ENCODE data around the gene SLC29A1.
A peak's percentile ranks its signal among the peaks of the same experiment; 100 is the strongest.
"Not testable (repeated sequence)": the region's sequence is repeated elsewhere in the genome, so short reads cannot be mapped to it uniquely, and the experiment has no call there.

The SLC29A1 gene

GRCh38 chr6:44196351-44196750 lies 27.0 kb upstream of the SLC29A1 start:
- DNase-seq, result not testable (repeated sequence)

DNA sequence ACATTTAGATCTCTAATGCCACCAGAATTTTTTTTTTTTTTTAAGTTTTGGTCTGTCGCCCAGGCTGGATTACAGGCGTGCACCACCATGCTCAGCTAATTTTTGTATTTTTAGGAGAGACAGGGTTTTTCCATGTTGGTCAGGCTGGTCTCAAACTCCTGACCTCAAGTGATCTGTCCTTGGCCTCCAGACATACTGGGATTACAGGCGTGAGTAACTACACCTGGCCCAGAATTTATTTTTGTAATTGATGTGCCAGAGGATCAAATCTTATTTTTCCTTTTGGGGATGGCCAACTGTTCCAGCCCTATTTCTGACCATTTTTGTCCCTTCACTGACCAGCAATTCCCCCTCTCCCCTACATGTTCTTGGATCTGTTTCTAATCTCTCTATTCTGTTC lies 24.7 kb upstream of the SLC29A1 start:
- no peak for DNase-seq

- DNase-seq, result no peak
Measured at GRCh38 chr6:44199883-44200282, 23.5 kb upstream of the SLC29A1 start.

DNA sequence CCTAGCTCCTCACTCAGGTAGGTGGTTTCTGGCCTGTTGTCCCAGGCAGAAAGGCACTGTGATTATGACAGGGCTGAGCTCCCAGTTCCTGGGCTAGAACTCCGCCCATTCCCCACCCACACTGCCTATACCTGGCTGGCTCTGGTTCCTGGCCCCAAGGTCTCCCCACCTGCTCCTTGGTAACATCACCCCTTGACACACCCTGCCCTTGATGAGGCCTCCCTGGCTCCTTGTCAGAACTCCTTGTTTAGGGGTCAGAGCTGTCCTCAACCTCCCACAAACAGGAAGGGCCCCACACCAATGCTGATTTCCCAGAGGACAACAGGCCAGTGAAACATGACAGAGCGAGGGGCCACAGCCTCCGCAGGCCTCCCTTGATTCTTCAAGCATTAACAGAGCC lies 22.2 kb upstream of the SLC29A1 start:
- no peak for DNase-seq

- no peak for DNase-seq
Measured at GRCh38 chr6:44201638-44202303, 21.6 kb upstream of the SLC29A1 start.

- no peak for DNase-seq
Measured at GRCh38 chr6:44202332-44202971, 20.9 kb upstream of the SLC29A1 start.

DNA sequence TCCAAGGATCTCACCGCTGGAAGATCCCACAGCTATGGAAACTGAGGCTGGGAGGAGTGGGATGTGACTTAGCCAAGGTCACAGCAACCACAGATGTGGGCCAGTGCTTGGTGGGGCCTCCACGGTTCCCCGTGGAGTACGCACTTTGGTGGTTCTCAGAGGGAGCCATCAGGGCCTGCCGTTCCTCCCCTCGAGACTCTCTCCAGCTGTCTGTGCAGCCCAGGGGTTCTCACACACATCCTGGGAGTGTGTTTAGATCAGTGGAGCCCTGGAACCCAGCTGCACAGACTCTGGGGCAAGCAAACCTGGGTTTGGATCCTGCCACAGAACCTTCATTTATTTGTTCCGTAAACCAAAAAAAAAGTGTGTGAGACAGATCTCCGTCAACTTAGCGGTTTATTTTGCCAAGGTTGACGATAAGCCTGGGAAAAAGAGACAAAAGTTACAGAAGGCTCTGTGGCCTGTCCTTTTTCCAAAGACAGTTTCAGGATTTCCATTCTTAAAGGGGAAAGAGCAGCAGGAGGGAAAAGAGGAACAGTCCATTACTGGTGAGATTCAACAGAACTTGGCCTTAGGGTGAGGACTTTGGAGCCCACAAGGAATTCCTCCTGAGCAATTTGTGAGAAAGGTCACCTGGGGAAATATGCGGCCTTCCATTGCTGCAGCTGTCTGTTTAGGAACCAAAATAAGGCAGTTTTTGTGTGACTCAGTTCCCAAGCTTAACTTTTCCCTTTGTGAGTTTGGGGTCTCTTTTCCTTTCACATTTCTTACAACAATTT lies 20.2 kb upstream of the SLC29A1 start:
- DNase-seq, result no peak

GRCh38 chr6:44203955-44204354 lies 19.4 kb upstream of the SLC29A1 start:
- no peak for DNase-seq

- no peak for DNase-seq
Measured at GRCh38 chr6:44207966-44208365, 15.4 kb upstream of the SLC29A1 start.

GRCh38 chr6:44211284-44211683 lies 12.1 kb upstream of the SLC29A1 start:
- DNase-seq, result no peak

GRCh38 chr6:44214307-44214706 lies 9.1 kb upstream of the SLC29A1 start:
- DNase-seq, result no peak

DNA sequence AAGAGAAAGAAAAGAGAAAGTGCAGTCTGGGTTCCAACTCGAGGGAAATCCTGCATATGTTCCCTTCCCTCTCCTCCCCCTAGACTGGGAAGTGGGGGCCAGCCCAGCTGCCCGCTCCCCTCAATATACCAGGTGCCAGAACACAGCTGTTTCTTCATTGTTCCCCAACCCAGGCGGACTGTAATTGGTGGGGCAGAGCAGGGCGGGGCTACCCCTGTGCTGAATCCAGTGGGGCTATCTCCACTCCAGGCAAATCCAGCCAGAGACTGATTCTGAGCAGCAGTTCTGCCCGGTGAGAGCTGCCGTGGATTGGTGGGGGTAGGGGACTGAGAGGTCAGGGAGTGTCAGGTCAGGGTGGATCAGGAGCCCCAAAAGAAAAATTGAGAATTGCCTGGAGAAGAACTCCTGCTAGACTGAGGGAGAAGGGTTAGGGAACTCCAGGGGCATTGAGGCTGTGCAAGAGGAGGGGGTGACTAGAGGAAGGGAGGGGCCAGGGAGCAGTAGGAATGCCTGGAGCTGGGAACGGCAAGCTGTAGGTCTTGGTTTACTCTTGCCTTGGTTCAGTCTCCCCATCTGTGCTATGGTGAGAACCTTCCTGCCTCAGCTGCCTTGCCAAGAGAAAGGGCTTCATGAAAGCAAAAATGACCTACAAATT lies 6.6 kb upstream of the SLC29A1 start, which contains the start of gene MYMX:
Gene MYMX, plus strand, starts transcription at position 250 of the 655 bp plus-strand sequence. CDS start 546 bp downstream, outside the sequence.
- DNase-seq, result no peak

GRCh38 chr6:44217332-44218143 lies 5.9 kb upstream of the SLC29A1 start:
- no peak for DNase-seq

DNA sequence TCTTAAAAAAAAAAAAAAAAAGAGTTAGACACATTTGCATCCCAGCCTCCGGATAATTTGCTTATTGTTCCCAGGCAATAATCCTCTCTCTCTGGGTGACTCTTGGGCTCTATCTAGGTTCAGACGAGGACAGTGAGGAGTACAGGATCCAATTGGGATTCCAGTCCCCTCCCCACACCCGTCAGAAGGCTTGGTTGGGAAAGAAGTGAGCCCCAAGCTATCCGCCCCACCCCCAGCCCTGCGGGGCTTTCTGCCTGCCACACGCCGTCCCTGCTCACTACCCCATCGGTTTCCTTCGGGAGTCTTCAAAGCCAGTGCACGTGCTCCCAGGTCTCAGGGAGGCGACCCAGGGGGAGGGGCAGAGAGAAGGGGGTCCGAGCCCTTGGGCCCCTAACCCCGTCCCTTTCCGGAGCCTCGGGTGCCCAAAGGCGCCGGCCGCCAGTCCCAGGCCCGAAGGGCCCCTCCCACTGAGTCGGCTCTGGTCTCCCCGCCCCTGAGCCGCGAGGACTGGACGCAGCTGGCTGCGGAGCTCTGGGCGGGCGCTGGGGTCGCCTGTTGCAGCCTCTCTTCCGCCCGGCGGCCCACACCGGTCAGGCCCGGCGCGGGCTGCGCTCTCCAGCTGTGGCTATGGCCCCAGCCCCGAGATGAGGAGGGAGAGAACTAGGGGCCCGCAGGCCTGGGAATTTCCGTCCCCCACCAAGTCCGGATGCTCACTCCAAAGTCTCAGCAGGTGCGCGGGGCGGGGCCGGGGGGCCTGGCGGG lies 4.2 kb upstream of the SLC29A1 start:
- peak; percentile 29 for DNase-seq

DNA sequence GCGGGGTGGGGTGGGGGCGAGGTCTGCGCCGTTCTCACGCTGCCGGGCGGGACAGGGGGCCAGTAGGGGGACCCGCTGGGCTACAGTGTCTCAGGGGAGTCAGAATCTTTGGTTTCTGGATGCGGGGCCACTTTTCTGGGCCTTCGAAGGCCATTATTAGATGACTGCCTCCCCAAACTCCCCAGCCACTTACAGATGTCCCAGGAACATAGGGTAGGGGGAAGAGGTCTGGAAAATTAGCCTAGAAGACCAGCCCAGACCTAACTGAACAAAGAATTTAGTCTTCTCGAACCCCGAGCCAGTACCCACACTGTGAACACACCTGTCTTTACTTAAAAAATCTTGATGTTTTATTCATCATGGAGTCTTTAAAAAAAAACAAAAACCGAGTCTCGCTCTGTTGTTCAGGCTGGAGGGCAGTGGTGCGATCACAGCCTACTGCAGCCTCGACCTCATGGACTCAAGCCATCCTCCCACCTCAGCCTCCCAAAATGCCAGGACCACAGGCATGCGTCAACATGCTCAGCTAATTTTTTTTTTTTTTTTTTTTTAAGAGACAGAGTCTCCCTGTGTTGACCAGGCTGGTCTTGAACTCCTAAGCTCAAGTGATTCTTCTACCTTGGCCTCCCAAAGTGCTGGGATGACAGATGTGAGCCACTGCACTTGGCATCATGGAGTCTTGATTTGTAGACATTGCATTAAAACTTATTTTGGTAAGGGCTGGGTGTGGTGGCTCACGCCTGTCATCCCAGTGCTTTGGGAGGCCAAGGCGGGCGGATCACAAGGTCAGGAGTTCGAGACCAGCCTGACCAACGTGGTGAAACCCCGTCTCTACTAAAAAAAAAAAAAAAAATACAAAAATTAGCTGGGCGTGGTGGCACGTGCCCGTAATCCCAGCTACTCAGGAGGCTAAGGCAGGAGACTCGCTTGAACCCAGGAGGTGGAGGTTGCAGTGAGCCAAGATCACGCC lies 3.3 kb upstream of the SLC29A1 start:
- no peak for DNase-seq

GRCh38 chr6:44220913-44221290 lies 2.5 kb upstream of the SLC29A1 start:
- no peak for DNase-seq

DNA sequence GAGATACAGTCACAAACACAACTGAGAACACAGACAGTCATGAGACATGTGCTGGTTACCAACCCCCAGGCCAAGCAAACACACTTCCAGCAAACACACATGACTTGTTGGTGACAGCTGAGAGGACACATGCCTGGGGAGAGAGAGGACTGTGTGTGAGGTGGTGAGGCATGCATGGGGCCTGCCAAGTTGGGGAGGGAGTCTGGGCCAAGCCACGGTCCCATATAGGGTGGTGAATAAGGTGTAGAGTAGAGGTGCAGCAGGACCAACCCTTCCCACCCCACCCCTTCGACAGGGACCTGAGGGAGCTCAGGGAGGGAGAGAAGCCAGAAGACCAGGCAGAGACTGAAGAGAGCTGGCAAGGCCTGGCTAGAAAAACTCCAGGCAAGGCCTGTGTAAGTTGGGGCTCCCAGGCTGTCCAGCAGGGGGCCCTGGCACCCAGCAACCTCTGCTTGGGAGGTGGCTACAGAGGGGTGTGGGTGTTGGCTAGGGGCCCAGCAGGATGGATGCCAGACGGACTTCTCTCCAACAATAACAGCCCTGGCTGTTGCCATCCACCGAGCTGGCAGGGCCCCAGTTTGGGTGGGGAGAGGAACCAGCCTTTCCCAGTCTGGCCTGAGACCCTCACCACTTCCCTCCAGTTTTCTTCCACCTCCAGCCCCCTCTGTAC lies 2.0 kb upstream of the SLC29A1 start:
- DNase-seq, result peak; percentile 59

DNA sequence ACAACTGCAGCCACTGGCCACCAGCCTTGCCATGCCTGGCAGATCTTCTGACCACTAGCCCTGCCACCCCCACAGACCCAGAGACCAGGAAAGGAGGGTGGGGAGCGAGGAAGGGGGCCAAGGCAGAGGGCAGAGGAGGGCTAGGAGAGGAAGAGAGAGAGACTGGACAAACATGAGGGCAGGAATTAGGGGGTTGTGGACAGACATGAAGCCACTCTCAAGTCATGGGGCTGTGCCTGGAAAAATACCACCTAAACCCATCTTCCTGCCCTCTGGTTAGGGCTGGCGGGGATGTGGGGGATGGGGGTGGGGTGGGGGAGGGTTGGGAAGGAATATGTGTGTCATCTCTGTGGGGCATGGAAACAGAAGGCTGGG lies 1.4 kb upstream of the SLC29A1 start:
- DNase-seq, result no peak

GRCh38 chr6:44222486-44223318 lies 693 bp upstream of the SLC29A1 start:
- DNase-seq, result no peak

Measured in fibroblast of upper back skin (primary cell).